Fibroblast of pulmonary artery (primary cell): Measurements from ENCODE around the gene DUSP22.
"Not testable (repeated sequence)": the region's sequence is repeated elsewhere in the genome, so short reads cannot be mapped to it uniquely, and the experiment has no call there.

Source experiments
- DNase-seq: peaks from one replicate; pipeline ENCODE4 v3.0.0-alpha.2; 2010; ENCODE audit warnings: low read depth
- H3K4me3 ChIP-seq: replicated peaks from 2 replicates; pipeline ENCODE4 v1.5.1; 2011; ENCODE audit warnings: low read depth, mild to moderate bottlenecking, control low read depth, low read length, moderate library complexity
- TF ChIP-seq, protein P1 (sequence below): IDR thresholded peaks from 2 replicates; pipeline ENCODE4 v1.5.1; 2011; ENCODE audit warnings: mild to moderate bottlenecking, control low read depth, low read length, inconsistent platforms; ENCODE audit errors: missing control alignments

The DUSP22 gene

DNA sequence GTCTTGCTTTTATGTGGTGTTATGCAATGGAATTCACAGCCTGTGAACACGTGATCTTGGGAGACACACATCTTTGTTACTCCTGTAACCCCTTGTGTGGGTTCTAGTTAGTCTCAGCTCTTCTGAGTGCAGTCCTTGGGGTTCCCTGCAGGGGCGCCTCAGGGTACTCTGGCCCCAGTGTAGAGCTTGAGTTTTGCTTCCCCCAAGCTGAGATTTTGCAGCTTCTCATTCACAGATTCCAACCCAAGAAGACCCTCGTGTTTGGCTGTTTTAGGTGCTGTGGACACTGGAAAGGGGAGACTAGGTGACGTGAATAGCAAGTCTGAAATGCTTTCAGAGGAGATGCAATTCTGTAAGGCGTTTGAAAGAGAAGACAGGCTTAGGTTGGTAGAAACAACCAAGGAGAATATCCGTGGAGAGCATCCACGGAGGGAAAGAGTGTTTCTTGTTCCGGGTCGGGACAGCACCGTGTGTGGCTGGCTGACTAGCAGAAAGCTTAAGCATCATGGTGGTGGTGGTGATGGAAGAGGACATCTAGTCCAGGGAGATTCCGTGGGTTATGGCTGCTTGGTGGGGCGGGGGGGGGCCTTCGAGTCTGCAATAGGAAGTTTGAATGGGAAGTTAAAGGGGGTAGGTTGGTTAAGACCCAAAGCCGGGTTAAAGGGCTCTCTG lies 30.1 kb downstream of the DUSP22 start:
- TF ChIP-seq, protein P1, sequence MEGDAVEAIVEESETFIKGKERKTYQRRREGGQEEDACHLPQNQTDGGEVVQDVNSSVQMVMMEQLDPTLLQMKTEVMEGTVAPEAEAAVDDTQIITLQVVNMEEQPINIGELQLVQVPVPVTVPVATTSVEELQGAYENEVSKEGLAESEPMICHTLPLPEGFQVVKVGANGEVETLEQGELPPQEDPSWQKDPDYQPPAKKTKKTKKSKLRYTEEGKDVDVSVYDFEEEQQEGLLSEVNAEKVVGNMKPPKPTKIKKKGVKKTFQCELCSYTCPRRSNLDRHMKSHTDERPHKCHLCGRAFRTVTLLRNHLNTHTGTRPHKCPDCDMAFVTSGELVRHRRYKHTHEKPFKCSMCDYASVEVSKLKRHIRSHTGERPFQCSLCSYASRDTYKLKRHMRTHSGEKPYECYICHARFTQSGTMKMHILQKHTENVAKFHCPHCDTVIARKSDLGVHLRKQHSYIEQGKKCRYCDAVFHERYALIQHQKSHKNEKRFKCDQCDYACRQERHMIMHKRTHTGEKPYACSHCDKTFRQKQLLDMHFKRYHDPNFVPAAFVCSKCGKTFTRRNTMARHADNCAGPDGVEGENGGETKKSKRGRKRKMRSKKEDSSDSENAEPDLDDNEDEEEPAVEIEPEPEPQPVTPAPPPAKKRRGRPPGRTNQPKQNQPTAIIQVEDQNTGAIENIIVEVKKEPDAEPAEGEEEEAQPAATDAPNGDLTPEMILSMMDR = no peak
- DNase-seq = no peak
- H3K4me3 ChIP-seq = no peak overlapping the region

DNA sequence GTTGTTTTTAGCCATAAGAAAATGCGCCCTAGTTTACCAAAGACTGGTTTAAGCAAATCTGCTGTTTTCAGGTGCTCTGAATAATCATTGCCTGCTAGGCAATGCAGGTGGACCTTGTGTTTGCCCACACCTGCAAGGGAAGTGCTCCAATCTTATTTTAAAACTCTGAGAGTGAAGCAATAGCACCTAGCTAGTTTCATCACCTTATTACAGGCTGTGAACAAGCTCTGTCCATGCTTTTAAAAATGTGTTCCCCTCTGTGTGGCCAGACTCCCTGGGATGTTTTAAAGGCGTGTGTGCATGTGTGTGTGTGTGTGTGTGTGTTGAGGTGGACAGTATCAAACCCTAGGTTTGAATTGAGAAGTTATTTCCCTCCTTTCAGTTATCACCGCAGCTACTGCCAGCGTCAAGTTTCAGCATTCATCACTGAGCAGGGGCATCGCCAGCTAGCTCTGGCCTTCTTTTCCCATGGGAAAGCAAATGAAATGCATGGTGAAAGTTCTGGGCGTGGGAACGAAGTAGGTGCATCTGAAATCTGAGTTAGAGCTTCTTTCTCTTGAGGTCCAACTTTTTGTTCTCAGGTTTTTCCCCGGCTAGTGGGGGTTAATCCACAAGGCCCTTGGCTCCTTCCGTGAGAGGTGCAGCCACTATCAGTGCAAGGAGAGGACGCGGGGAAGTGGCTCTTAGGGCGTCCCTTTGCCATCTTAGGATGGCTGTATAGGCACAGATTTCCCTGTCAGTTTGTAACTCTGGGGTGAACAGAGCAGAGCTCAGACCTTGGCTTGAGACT lies 30.8 kb downstream of the DUSP22 start:
- no peak overlapping the region for H3K4me3 ChIP-seq
- no peak for DNase-seq
- TF ChIP-seq, protein P1 = no peak

DNA sequence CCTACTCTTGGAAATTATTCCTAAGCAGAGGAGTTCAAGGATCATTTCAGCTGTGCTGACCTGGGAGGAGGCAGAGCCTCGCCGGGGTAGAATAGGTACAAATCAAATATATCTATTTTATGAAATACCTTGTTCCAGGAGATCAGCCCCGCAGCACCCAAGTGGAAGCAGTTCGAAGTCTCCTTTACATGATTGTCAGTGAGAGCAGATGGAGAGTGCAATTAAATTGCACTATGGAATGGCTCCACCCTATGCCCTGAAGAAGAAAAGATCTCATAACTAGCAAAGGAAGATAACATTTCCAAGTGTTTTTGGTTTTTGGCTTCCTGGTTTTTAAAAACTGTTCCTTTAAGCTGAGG lies 31.4 kb downstream of the DUSP22 start:
- no peak overlapping the region for H3K4me3 ChIP-seq
- DNase-seq = no peak
- TF ChIP-seq, protein P1 = no peak

DNA sequence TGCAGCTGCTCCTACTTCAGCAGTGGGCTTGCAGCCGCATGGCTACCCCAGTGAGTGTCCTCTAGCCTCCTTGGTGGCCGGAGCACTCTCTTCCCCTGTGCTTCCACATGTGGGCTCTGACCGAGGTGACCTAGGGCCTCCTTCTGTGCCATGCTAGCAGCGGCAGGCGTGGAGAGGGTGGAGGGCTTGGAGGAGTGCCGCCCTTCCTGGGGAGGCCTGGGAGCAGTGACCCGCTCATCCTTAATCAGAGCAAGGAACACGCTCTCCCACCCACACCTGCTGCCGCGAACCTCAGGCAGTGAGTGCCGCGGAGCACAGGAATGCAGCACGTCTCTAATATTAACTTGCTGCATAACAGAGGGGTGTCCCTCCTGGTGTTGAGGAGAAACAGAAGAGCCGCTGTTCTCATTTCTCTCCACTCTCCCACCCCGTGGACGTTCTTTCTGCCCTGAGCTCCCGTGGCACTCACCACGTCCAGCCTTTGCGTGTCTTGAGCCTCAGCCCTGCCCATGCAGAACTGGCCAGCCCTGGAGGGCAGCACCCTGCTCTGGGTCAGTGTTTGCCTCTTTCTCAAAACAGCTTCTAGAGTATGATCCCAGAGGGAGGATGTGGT lies 31.9 kb downstream of the DUSP22 start:
- no peak for DNase-seq
- no peak overlapping the region for H3K4me3 ChIP-seq
- TF ChIP-seq, protein P1 = no peak

DNA sequence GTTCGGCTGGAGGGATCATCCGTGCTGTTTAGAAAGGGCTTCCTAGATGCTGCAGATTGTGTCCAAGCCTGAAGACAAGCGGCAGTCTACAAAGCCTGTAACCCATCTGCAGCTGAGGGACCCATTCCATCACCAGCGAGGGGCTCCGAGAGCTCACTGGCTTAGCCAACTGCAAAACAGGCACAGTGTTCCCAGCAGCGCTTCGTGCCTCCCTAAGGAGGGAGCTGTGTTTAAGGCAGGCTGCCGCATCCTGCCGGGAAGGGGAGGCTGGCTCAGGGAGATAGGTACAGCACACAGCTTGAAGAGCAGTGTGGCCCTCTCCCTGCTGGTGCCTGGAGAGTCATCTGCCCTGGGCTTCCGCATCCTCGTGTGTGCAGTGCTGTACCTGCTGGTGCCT lies 32.4 kb downstream of the DUSP22 start:
- no peak for DNase-seq
- no peak overlapping the region for H3K4me3 ChIP-seq
- TF ChIP-seq, protein P1 = no peak

DNA sequence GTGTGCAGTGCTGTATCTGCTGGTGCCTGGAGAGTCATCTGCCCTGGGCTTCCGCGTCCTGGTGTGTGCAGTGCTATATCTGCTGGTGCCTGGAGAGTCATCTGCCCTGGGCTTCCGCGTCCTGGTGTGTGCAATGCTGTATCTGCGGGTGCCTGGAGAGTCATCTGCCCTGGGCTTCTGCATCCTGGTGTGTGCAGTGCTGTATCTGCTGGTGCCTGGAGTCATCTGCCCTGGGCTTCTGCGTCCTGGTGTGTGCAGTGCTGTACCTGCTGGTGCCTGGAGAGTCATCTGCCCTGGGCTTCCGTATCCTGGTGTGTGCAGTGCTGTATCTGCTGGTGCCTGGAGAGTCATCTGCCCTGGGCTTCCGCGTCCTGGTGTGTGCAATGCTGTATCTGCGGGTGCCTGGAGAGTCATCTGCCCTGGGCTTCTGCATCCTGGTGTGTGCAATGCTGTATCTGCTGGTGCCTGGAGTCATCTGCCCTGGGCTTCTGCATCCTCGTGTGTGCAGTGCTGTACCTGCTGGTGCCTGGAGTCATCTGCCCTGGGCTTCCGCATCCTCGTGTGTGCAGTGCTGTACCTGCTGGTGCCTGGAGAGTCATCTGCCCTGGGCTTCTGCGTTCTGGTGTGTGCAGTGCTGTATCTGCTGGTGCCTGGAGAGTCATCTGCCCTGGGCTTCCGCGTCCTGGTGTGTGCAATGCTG lies 33.0 kb downstream of the DUSP22 start:
- H3K4me3 ChIP-seq, DNase-seq: not testable (repeated sequence)

DNA sequence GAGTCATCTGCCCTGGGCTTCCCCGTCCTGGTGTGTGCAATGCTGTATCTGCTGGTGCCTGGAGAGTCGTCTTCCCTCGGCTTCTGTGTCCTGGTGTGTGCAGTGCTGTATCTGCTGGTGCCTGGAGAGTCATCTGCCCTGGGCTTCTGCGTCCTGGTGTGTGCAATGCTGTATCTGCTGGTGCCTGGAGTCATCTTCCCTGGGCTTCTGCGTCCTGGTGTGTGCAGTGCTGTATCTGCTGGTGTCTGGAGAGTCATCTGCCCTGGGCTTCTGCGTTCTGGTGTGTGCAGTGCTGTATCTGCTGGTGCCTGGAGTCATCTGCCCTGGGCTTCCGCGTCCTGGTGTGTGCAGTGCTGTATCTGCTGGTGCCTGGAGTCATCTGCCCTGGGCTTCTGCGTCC lies 33.8 kb downstream of the DUSP22 start:
- H3K4me3 ChIP-seq, DNase-seq: not testable (repeated sequence)
